T1000 (cell line): ENCODE results near the gene TMEM260.
"Not testable (repeated sequence)": the region's sequence is repeated elsewhere in the genome, so short reads cannot be mapped to it uniquely, and the experiment has no call there.

Experiments used
- DNase-seq: peaks from one replicate; lab custom pipeline; 2025; ENCODE audit warnings: mixed read lengths; lab: John Stamatoyannopoulos, UW

Gene TMEM260

GRCh38 chr14:56603648-56604047 is 24.1 kb downstream of the TMEM260 start:
- DNase-seq, result no peak

DNA sequence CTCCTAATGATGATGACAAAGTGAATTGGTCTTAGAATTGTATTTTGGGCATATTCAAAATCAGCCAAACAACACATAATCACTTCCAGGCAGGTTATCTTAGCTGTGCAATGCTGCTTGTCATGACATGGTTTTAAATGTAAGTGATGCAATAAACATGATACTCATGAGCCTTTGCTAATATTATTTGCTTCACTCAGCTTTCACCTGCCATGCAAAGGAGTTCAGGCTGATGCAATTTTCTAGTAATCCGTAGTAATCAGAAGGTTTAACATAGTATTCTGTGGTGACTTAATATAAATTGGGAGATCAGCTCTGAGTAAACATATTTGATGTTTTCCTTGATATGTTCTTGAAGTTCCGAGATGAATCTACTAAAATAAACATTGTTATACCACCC is 29.1 kb downstream of the TMEM260 start:
- DNase-seq, result no peak

DNA sequence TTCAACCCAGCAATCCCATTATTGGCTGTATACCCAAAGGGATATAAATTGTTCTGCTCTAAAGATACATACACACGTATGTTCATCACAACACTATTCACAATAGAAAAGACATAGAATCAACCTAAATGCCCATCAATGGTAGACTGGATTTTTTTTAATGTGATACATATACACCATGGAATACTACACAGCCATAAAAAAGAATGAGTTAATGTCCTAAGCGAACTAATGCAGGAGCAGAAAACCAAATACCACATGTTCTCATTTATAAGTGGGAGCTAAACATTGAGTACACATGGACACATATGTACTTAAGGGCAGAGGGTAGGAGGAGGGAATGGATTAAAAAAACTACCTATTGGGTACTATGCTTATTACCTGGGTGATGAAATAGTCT is 32.1 kb downstream of the TMEM260 start:
- DNase-seq, result not testable (repeated sequence)

DNA sequence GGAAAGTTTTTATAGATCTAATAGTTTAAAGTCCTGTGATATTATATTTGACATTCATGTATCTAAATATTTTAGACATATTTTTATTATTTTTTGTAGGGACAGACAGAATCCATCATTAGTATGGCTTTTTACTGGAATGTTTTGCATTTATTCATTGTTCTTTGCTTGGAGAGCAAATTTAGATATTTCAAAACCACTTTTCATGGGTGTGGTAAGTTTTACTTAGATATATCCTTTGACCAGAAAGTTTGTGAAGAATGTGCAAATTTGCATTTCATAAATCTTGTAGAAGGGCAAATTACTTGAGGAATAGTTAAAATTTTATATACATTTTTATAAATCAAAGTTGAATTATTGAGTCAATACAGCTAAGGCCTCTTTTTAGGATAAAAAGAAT is 37.5 kb downstream of the TMEM260 start:
- DNase-seq, result no peak

GRCh38 chr14:56630707-56631106 is 51.1 kb downstream of the TMEM260 start:
- DNase-seq, result no peak

DNA sequence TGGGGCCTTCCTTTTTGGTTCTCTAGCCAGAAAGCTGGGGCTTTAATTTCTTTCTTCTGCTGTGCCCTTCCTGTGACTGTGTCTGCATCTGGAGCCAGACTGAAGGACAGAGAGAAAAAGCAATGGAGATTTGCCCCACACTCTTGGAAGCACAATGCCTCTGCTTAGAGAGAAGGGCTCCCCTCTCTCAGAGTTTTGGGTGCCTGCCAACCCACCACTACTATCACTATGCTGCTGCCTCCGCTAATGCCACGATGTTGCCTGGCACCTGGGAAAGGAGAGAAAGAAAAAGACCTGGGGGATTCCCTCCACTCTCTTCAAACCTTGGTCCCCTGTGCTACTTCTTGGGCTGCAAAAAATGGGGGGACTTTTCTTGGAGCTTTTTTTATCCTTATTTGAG is 52.6 kb downstream of the TMEM260 start:
- DNase-seq, result no peak

- no peak for DNase-seq
Observed at GRCh38 chr14:56633544-56633943, 53.9 kb downstream of the TMEM260 start.

DNA sequence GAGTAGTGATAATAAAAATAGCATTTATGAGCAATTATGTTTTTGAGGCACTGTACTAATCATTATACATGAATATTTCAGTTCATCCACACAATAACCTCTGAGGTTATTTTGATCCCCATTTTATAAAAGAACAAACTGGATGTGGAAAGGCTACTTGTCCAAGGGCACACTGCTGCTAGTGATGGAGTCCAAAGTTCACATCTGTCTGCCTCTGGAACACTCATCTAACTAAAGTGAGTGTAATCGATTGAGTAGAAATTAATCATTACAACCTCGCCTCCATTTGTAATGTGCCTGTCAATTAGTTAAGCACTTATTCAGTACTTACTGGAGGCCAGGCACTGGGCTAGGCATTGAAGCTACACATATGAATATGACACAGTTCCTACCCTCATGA is 55.4 kb downstream of the TMEM260 start:
- no peak for DNase-seq

- no peak for DNase-seq
Observed at GRCh38 chr14:56647493-56647892, 67.9 kb downstream of the TMEM260 start.

DNA sequence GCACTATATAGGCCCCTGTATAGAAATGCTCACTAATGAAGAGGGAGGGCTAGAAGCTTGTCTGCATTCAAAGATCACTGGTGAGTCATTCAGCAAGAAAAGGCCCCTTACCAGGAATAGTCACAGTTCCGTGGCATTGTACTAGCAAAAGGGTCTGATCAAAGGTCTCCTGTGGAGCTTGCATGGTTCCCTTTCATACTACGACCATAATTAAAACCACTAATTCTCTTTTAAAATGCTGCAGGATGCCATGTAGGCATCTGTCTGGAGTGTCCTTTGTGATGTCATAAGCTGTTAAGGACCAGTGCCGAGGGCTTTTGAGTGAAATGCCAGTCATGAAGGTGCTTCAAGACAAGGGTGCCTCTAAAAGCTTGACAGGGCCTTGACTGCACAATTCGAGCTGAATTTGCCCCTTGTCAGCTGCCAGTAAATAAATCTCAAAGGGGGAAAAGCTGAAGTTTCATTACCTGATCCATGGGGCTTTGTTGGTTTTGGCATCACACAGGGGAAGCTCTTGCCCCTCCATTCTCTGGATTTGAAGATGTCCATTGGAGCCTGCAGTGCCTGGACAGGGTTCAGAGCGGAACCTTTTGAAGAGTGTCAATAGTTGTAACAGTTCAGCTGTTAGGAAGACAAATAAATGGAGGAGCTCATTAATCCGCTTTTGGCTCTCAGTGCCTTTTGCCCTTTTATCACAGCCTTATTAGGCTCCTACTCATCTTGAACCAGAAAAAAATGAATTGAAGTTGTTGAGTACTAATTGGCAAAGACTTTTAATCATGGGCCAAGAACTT is 69.1 kb downstream of the TMEM260 start:
- DNase-seq, result no peak

GRCh38 chr14:56649382-56649781 is 69.8 kb downstream of the TMEM260 start:
- no peak for DNase-seq

DNA sequence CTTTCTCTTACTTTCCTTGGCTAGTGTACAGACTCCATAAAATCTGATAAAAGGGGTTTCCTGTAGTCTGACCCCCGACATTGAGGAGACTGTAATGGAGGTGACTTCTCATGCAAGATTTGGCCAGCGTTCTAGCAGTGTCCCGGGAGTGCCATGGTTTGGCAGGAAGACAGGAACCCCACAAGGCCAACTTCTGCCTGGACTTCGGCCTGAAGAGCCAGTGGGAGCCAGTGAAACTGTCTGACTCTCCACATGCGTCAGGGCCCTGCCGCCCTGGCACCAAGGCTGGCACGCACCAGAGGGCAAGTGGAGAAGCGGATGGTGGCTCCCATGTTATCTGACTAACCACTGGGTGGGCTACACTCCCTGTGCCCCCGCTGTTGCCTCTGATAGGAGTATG is 70.5 kb downstream of the TMEM260 start:
- no peak for DNase-seq

- no peak for DNase-seq
Observed at GRCh38 chr14:56650979-56651378, 71.4 kb downstream of the TMEM260 start.

GRCh38 chr14:56657604-56658003 is 78.0 kb downstream of the TMEM260 start:
- no peak for DNase-seq

- DNase-seq, result no peak
Observed at GRCh38 chr14:56659378-56659777, 79.8 kb downstream of the TMEM260 start.

GRCh38 chr14:56659964-56660551 is 80.5 kb downstream of the TMEM260 start:
- no peak for DNase-seq

DNA sequence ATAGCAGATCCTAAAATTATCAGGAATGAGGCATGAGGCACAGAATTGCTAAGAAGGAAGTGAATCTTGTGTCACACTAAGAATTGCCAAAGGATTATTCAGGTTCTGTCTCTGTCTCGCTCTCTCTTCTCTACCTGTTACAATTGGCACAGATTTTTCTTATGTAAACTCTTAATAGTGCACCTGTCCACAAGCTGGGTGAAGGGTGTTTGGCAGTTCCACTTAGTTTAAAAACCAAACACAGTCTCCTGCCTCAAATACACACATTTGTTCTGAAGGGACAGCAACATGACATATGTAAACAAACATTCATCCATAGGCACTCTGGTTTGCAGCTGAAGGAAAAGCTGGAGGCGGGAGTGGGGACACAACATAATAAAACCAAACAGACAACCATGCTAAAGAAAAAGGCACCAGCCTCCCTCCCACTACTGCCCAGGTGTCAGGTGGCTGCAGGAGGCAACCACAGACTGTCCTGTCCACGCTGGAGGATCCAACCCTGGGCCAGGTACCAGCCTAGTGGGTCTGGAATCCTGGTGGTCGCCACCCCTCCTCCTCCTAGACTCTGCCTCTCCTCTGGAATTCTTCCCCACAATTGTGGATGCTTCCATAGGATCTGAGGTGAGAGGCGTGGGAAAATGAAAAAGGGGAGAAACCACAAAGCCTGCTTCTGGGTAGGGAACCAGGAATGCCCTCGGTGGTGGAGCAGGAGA is 81.2 kb downstream of the TMEM260 start:
- DNase-seq, result no peak

DNA sequence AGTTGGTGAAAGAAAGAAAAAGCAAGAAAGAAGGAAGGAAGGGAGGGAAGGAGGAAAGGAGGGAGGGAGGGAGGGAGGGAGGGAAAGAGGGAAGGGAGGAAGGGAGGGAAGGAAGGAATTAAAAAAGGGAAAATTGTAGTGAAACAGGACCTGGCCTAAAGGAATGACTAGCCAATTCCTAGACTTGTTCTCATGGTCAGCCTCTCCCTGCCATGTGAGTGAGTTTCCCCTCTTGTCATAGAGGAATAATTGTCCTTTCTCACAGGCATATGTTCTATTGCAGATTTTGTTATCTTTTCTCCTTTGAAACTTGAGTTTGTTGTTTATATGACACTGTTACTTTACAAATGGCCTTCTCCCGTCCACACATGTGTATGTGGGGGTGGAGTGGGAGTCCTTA is 81.9 kb downstream of the TMEM260 start:
- no peak for DNase-seq

DNA sequence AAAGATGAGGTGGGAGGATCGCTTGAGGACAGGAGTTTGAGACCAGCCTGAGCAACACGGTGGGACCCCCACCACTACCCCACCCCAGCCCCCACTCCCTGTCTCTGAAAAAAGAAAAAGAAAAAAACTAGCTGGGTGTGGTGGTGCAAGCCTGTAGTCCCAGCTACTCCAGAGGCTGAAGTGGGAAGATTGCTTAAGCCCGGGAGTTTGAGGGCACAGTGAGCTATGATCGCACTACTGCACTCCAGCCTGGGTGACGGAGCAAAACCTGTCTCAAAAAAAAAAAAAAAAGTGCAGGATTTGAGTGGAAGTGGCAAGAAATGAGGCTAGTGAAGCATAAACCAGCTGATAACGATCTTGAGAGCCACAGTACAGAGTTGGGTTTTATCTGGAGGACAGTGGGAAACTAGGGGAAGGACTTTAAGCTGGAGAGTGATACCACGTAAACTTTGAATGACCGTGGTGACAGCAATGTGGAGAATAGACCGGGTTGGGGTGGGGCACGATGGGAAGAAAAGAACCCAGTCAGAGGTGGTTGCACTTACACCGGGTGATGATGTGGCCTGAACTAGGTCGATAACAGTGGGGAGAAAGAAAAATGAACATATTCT is 85.3 kb downstream of the TMEM260 start:
- DNase-seq, result no peak

DNA sequence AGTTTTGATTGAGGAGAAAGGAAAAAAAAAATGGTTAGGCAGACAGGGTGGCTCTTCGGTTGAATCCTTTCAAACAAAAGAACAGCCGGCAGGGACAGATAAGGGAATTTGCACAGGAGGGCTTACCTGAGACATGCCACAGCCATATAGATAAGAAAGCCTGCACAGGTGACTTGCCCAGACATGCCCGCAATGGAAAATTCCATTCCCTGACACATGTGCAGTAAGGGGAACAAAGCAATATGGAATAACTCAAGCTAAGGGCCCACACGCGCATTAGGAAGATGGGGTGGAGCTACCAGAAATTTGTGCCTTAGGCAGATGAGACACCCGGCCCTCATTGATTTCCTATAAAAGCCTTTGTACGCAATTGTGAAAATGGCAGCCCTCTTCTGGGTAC is 86.7 kb downstream of the TMEM260 start:
- DNase-seq, result no peak

DNA sequence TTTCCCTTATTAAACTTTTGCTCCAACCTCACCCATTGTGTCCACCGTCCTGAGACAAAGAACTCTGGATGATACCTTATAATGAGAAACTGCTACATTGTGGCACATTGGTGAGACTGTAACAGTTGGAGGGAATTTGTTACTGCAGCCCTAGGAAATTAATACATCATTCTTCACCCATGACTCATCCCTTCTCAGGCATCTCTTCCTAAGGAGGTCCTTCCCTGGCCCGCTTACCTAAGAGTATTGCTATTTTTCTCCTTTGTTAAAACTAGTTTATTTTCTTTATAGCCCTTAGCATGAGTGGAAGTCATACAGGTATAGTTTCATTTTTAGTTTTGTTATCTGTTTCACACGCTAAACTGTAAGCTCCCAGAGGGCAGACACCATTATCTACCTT is 87.1 kb downstream of the TMEM260 start:
- DNase-seq, result no peak

- DNase-seq, result not testable (repeated sequence)
Observed at GRCh38 chr14:56667290-56667689, 87.7 kb downstream of the TMEM260 start.

- DNase-seq, result no peak
Observed at GRCh38 chr14:56676042-56676441, 96.4 kb downstream of the TMEM260 start.
